Raji (cell line): ENCODE results near the gene OTOF.

Source experiments
- POLR2A ChIP-seq: IDR thresholded peaks from 2 replicates; pipeline ENCODE4 v1.6.1; 2011; ENCODE audit warnings: low read depth, low read length, control low read depth; ENCODE audit not compliant: insufficient read depth

Gene OTOF

GRCh38 chr2:26457251-26457666, 20.7 kb downstream of the OTOF start:
- no peak for TF ChIP-seq POLR2A

- no peak for TF ChIP-seq POLR2A
These were observed 21.3 kb downstream of the OTOF start for GRCh38 chr2:26456440-26457250.

GRCh38 chr2:26455670-26456439, 22.1 kb downstream of the OTOF start:
- no peak for TF ChIP-seq POLR2A

- no peak for TF ChIP-seq POLR2A
These were observed 22.8 kb downstream of the OTOF start for GRCh38 chr2:26455037-26455669.

GRCh38 chr2:26454561-26455001, 23.3 kb downstream of the OTOF start:
- TF ChIP-seq POLR2A: no peak

- no peak for TF ChIP-seq POLR2A
These were observed 24.2 kb downstream of the OTOF start for GRCh38 chr2:26453421-26454329.

- TF ChIP-seq POLR2A: no peak
These were observed 26.2 kb downstream of the OTOF start for GRCh38 chr2:26451700-26452099.

GRCh38 chr2:26450031-26450635, 27.8 kb downstream of the OTOF start:
- no peak for TF ChIP-seq POLR2A

- TF ChIP-seq POLR2A: no peak
These were observed 28.5 kb downstream of the OTOF start for GRCh38 chr2:26449278-26450030.

- no peak for TF ChIP-seq POLR2A
These were observed 29.3 kb downstream of the OTOF start for GRCh38 chr2:26448651-26449050.

- no peak for TF ChIP-seq POLR2A
These were observed 33.7 kb downstream of the OTOF start for GRCh38 chr2:26444236-26444635.

GRCh38 chr2:26442707-26443106, 35.2 kb downstream of the OTOF start:
- TF ChIP-seq POLR2A: no peak

DNA sequence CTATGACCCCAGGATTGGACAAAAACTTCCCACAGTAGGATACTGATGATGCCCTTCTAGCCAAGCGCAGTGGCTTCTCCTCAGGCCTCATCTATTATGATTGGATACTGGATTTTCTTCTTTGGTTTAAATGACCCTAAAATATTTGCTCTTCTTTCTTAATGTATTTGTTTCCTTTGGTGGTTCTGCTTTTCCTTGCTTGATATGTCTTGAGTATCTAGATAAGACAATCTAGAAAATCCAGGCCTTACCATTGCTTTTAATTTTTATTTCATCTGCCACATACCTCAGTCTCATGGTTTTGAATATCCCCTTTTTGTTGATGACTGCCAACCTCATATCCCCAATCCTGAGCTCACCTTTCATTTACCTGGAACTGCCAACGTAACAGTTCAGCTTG, 35.6 kb downstream of the OTOF start:
- no peak for TF ChIP-seq POLR2A

- no peak for TF ChIP-seq POLR2A
These were observed 39.0 kb downstream of the OTOF start for GRCh38 chr2:26438926-26439325.
